HG02981 (cell line): ENCODE results near the gene COL21A1.

Experiments
- ATAC-seq: cut with Tn5 transposase; IDR thresholded peaks from one replicate; pipeline ENCODE4 v1.9.1; 2021; ENCODE audit warnings: mild to moderate bottlenecking, moderate library complexity; ENCODE audit not compliant: unreplicated experiment

Gene COL21A1

DNA sequence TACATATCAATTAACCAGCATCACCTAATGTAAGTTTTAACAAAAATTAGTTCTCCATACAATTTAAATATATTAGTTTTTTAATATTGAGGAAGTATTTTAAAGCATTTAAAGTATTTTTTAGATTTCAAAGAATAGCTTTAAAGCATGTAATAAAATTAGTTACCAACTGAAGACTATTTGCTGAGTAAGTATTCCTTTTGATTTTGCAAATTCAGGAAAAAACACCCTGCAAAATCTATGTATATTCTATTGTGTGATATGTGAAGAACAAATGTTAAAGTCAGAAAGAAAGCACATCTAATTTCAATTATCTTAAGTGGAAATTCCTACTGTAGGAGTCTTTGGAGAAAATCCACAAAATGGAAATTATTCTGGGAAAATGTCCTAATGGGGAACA lies 107.3 kb downstream of the COL21A1 start:
- no peak for ATAC-seq

DNA sequence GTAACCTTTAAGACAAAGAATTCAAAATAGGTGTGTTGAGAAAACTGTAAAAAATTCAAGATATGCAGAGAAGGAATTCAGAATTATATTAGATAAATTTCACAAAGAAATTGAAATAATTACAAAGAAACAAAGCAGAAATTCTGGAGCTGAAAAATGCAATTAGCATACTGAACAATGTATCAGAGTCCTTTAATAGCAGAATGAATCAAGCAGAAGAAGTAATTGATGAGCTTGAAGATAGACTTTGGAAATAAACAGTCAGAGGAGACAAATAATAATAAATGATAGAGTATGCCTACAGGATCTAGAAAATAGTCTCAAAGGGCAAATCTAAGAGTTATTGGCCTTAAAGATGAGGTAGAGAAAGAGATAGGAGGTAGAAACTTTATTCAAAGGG lies 131.7 kb downstream of the COL21A1 start:
- ATAC-seq, result no peak

DNA sequence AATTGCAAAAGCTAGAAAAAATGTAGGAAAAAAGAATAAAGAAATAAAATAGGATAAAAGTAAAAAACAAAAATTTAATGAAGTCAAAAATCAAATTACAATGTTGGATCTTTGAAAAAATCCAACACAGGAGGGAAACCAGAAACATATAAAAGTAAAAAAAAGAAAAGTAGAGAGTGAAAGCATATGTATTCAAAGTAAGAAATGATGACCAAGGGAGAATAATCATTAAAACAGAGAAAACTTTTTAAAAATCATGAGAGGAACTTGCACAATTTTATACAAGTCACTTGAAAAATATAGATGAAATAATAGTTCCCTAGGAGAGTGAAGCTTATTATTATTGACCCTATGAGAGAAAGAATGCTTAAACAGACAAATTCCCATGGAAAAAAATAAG lies 138.2 kb downstream of the COL21A1 start:
- no peak for ATAC-seq

DNA sequence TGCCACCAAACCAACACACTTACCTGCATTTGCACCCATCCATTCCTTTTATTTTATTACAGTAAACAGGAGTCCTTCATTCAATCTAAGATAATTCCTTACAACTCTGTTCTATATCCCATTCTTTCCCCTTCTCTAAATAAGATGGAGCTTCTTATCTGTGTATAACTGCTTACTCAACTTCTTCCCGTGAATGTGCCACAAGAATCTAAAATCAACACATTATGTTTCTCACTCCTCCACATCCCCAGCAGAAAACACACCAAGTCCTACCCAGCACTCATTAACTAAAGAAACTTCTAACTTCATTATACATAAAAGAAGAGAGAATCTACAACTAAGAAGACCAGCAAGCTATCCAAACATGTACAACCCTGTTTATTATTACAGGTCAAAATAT lies 141.1 kb downstream of the COL21A1 start:
- ATAC-seq, result no peak

DNA sequence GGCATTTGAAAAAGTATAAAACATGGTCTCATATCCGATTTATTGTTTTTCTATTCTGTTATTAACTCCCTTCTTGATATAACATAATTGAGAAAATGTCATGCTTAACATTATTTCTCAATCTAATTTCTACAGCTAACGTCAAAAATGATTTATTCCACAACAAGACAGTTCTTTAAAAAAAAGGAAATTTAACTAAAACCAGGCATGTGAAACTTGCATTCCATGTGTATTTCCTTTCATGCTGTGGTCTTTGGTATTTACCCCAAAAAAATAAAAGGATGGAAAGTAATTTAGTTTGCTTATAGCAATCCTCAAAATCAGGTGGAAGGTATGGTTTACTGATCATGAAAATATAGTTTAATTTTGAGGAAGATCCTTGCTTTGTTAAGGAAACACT lies 142.8 kb downstream of the COL21A1 start:
- ATAC-seq, result no peak

DNA sequence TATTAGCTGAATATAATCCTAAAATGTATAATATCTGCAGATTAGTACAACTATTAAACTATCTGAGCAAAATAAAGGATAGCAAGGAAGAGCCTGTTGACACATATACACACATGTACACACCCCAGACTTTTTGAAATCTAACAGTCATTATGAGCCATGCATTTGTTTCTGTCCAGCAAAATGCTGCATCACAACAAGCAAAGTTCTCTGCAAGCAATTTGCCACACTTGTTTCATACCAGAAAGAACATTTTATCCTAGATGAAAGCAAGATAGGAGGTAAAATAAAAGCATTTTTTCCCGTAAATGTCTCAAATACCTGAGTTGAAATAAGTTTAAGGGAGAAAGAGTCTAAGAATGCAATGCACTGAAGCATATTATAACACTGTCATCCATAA lies 145.2 kb downstream of the COL21A1 start:
- ATAC-seq, result no peak

DNA sequence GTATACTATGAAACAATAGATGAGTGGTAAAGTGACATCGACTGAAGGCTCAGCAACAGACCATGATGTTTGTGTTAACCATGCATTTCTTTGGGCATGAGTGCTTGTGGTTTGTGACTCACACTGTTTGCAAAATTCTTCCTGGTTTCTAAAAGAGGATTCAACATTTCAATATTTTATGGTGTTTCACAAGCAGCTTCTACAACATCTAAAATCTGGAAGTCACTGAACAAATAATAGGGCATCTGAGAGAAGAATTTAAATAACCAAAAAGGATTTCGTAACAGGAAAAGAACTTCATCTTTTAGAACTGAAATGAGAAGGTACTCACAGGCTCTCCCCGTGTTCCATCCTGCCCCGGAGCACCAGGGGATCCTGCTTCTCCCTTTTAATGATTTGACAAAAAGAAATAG lies 146.2 kb downstream of the COL21A1 start:
- ATAC-seq, result no peak

DNA sequence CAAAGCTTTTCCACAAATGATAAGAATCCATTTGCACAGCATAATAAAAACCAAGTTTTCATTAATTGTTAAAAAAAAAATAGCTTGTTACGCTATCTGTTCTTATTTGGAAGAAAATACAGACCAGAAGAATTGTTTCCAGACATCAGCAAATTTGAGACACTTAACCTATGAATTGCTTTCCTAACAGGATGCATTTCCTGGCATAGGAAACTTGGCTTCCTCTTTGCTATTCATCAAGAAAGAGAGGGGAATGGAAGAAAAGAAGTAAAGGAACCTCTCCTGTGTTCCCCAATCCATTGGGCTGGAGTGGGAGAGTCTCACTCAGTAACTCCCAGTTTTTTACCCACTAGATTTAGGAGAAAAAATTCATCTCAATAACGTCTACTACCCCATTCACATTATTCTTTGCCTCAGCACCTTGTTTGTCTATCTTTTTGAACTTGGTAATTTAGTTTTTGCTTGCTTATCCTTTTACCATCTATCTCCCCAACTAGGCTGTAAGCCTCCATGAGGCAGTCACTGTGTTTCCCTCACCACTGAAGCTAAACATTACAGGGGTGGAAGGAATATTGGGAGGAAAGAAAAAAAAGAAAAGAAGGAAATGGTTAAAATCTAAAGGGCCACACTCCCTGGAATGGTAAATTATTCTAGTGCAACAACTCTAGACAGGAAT lies 150.3 kb downstream of the COL21A1 start:
- ATAC-seq, result no peak

DNA sequence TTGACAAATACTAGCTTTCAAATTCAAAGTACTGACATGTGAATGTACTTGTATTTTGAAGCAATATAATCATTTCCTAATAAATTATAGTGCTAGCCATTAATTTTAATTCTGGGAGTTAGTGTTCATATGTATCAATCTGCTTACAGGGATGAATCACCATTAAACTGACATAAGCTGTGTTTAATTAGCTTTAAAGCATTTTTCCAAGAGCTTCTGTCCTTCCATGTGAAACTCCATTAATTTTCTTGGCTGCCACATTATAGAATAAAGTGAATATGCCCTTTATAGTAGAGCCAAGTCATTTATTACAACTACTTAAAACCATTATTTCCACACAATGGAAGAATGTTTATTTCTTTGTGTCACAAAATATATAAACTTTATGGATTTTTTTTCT lies 150.8 kb downstream of the COL21A1 start:
- ATAC-seq, result no peak

DNA sequence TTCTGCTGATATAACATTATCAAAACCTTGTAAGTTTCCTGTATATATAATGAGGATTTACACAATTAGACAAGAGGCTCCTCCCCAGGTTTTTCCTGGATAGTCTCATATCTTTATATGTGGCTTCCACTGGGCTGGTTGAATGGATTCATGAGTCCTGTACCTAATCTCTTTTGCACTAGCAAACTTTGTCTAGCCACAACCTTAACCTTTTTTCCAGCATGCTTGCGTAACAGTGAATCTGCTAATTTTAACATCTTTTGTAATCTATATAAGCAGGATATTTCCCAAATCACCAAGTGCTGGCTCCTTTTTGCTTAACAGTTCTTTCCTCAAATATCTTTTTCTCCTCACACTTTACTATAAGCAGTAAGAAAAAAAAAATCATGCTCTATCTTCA lies 153.6 kb downstream of the COL21A1 start:
- ATAC-seq, result no peak

DNA sequence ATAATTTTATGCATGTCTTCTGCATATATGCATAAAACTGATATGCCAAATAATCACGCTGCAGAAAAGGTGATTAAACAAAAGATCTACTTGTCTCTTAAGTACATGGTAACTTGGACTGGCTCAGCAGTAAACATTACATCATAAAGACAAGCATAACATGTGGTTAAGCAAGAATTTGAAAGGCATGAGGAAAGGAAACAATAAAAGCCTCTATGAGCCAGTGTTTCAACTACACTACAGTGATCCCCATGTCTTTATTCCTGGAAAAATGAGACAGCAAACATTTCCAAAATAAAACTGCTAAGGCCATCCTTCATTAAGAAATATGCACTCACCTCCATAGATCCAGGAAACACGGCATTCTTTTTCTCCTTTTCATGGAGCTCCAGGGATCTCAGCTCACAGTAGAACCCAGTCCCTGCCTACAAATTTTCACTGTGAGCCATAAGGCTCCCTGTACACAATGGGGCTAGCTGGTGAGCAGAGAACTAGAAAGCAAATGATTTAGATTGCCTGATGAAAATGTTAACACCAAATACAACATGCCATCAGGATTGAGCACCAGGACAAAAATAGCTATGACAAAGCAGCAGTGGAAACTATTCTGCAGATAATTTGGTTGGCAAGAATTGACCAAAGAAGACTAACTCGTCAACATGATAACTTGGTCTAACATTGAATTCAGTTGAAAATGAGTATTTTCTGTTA lies 156.1 kb downstream of the COL21A1 start:
- ATAC-seq, result no peak

DNA sequence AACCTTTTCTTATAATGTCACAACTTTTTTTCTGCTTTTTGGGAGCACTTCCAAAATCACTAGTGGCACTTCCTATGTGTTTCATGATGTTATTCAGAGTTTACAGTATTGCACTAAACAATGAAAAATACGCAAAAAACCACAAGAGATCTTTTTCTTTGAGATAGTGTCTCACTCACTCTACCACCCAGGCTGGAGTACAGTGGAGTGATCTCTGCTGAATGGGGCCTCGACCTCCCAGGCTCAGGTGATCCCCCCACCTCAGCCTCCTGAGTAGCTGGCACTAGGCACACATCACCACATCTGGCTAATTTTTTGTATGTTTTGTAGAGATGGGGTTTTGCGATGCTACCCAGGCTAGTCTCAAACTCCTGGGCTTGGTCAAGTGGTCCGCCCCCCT lies 158.7 kb downstream of the COL21A1 start:
- ATAC-seq, result no peak

DNA sequence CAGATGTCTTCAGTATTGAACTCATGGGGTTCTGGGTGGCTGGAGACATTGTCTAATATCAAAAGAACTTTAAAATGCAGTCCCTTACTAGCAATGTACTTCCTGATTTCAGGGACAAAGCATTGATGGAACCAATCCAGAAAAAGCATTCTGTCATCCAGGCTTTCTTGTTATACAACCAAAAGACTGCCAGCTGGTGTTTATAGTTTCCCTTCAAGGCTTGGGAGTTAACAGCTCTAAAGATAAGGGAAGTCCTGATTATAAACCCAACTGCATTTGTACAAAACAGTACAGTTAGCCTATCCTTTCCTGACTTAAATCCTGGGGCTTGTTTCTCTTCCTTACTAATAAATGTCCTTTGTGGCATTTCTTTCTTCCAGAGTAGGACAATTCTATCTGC lies 160.0 kb downstream of the COL21A1 start:
- no peak for ATAC-seq

DNA sequence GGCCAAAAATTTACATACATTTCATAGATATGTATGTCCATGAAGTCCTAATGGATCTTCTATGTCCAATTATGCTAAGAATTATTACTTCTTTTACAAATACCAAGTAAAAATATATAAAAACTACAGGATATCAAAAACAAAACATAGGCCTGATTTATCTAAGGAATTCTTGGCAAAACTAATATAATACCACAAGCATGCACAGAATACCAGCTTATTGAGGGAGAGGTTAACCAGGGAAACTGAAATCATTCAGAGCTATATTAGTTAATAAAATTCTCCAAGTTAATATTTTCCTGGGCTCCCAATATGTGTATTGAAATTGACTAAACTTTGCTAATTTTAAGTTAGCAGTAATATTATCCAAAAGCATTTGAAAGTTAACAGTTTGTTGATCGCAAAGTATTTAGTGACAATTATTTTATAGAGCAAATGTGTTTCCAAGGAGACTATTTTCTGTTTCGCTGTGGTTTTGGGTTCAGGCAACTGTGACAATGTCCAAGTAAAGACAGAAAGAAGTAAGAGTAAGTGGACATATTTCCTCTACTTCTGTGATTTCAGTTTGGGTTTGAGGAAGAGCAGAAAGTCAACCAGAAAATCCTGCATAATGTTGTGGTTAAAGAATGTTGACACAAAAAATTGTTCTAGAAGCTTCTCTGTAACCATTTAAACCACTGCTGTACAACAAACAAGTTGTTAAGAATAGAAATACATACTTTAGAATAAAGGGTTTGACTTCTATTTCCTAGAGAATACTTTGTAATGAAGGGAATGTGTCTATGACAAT lies 167.4 kb downstream of the COL21A1 start:
- ATAC-seq, result no peak

DNA sequence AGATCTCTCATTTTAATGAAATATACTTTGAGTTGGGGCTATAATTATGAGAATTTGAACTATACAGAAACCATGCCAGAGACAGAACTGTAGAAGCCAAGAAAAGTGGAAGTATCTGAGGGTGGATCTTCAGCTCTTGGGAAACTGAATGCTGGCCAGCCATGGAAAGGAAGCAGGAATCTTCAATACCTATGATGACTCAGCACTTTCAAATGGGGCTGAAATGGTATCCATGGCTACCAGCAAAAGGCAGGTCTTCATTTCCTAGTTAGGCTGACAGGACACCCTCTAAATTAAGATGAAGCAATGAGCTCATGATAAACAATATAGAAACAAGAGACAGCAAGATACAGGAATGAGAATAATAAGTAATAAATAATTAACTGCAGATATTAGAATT lies 171.3 kb downstream of the COL21A1 start:
- ATAC-seq, result no peak

DNA sequence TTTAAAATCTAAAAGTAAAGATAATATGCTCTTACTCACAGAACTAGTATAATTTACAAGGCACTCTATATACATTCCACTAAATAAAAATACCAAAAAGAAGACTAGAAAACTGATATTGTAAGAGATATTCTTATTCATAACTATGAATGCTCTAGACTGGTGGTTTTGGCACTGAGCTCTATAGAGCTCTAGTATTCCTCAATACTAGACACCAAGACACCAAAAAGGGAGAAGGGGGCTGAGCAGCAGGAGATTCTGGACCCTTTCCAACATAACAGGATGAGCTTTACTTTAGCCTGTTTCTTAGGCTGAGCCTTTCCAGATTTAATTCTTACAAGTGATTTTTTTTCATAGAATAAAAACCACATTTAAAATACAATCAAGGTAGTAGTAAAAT lies 173.6 kb downstream of the COL21A1 start:
- no peak for ATAC-seq

DNA sequence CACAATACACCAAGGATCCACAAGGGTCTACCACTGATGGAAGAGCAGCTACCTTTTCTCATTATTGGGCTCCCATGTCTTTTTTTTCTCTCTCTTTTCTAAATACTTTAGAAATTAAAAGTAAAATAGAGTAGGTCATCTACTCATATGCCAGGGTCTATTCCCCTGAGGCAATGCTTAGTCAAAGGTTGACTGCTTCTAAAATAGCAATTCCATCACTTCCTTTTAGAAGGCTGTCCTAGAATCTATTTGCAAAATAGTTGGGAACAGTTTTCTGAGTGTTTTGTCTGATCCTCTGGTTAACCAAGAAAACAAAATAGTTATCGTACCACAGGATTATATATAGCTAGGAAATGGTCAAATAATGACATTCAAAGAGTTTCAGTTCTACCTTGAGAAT lies 174.1 kb downstream of the COL21A1 start:
- no peak for ATAC-seq

DNA sequence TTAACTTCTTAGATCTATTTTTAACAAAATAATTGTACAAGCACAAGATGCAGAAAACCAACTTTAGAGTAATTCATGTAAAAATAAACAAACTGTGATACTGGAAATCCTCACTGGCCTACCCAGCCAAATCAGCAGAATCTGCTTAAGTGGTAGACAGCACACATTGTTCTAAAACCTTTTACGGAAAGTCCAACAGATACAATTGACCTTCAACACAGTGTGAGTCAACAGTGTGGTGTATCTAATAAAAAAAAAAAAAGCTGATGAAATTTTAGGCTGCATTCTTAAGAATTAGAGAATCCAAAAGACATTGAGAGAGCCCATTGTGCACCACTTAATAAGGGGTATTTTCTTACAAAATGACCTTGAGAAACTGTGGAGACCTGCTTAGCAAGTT lies 174.5 kb downstream of the COL21A1 start:
- ATAC-seq, result no peak

DNA sequence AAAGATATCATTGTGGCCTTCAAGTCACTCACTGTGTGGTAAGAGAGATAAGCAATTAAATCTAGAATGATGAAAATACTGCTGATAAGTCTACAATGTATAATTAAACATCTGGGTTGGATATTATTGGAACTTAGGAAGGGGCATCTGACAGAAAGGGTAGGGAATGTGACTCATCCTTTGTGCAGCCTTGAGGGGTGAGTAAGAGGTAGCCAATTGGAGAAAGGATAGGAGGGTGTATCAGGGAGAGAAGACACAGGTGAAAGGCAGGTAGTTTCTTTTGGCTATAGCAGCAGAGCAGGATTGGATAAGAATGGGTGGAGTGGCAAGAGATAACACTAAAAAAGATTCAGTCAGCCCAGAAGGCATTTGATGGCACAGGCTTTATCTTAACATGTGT lies 182.0 kb downstream of the COL21A1 start:
- no peak for ATAC-seq

DNA sequence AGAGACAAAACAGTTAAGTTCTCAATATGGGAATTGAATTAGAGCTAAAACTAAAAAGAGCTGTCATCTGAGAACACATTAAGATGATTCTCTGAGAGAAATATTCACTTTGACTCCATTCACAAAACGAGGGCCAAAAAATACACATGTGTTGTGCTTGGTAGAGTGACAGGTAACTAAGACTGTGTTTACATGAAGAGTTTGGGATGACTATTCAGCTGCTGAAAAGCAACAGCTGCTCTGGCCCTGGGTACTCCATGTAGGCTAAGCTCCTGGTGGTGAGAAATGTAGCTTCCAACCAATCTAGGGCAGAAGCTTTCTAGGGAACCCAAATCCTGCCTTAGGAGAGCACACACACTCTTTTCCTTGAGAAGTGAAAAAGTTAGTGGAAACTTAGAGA lies 184.5 kb downstream of the COL21A1 start:
- ATAC-seq, result no peak

DNA sequence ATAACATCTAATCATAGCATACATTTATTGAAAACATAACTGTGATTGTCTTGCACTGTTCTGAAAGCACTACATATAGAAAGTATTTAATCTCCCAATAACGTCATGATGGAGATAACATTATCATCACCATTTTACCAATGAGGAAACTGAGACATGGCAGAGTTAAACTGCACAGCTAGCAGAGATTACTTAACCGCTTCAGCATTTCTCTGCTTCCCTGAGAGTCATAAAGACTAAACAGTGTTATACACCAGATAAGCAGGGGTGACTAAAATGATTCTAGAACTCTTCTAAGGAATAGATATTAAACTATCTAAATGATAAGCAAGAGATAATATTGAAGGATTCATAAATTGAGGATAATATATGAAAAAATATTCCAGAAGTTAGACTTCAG lies 188.7 kb downstream of the COL21A1 start:
- no peak for ATAC-seq

DNA sequence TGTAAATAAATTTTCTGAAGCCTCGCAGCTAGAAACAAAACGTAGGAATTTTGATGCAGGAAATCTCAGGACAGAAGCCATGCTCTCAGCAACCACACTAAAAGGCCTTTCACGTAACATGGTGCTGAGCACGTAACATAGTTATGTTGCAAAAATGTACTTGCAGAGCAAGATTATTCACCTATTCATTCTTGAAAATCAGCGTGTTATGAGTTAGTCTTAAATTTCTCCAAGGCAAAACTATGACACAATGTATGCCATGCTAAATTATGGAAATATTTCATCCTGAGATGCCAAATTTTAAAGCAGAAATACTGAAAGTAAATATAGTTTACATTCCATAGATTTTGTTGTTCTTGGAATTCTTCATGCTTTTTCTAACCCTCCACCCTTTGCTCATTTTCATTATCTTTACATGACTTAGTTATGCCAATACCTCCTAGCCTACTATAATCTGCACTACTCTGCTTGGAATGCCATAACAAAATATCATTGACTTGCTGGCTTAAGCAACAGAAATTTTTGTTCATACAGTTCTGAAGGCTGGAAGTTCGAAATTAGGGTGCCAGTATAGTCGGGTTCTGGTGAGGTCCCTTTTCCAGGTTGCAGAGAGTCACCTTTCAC lies 192.2 kb downstream of the COL21A1 start:
- no peak for ATAC-seq
